ENCODE data around the gene REXO1.

DNA sequence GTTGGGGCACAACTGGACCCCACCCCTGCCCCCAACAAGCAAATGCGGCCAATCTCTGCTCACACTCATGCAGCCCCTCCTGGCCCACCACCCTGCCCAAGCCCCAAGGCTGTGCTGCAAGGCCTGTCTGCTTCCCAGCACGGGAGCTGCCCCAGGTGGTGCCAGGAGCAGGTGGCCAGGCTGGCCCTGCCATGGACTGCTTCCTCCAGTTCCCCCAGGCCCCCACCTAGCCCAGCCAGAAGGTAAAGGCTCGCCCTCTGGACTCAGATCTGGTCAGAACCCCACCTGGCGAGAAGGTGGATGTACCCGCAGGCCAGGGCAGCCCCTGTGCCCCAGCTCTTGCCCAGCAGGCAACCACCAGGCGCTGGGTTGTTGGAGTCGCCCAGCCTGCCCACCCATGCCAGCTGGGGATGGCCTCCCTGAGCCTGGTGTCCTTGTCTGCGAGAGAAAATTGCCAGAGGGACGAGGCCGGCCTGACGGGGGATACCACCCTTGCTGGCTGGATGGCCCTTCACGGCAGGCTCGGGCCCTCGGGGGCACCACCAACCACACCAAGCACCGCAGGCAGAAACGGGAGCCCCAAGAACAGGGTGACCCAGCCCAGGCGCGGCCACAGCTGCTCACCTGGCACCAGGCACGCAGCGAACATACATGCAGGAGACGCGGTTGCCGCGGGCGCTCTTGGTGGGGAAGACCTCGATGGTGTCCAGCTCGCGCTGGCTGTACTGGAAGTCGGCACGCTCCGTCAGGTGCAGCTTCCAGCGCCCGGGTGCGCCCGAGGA, 32.5 kb upstream of the REXO1 start:
- TF ChIP-seq MYC (IDR thresholded peaks at IDR 0.05; ENCODE audit: low read depth, low read length) (no peak), FOS (IDR thresholded peaks at IDR 0.05; ENCODE audit: borderline replicate concordance, insufficient read depth, low read length) (no peak), POLR2AphosphoS5 (IDR thresholded peaks at IDR 0.05; ENCODE audit: insufficient read depth, low read depth, low read length) (no peak)
- TF ChIP-seq, protein P1, sequence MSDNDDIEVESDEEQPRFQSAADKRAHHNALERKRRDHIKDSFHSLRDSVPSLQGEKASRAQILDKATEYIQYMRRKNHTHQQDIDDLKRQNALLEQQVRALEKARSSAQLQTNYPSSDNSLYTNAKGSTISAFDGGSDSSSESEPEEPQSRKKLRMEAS (IDR thresholded peaks at IDR 0.05; ENCODE audit: insufficient read depth, insufficient read length): no peak

Data from endothelial cell of umbilical vein (primary cell).